ENCODE data around the gene TEX51. TPM values are rescaled to one million over a fixed set of nuclear protein-coding genes. Genes with fewer than 3 reads are reported as not detected.

The TEX51 gene
- total and polyA plus RNA-seq, 2 donors = 0.11 TPM; not detected in 1

DNA sequence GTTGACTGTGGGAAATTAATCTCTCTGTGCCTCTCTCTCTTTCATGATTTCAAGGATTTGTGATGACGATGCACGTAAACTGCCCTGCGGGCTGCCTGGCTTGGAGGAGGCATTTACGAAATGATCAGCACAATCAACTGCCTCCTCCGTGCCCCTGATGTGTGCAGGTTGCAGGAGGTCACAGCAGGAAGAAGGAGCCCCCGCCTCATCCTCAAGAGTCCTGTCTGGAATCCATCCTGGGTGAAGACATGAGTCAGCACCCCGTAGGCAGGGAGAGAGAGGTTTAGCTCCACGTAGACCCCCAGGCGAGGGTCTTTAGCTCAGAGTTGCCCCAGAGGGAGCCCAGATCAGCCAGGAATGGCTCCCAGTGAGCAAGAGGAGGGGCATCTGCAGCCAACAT lies 17.1 kb upstream of the TEX51 start:
- H3K27ac ChIP-seq (ENCODE audit: low read depth in 1 of 2, low read length in 1 of 2) = no peak overlapping the region
- DNase-seq (ENCODE audit: low read depth in 6 of 9, low spot score in 9 of 9) = no peak
- no peak overlapping the region for H3K4me3 ChIP-seq (ENCODE audit: low read length in 2 of 2)
- peaks cover 0 to 9% of the 10 kb centered on the region in 2 donors for H3K27me3 ChIP-seq (ENCODE audit: control insufficient read depth in 2 of 2, insufficient read depth in 1 of 2, low read length in 1 of 2)
- no peaks in the 10 kb centered on the region for H3K4me1 ChIP-seq (ENCODE audit: control insufficient read depth in 2 of 2, insufficient read depth in 2 of 2, low read length in 2 of 2)
- 86% methylated on average over 9 of the region's 9 CpGs for WGBS
- no peaks in the 10 kb centered on the region for H3K36me3 ChIP-seq (ENCODE audit: control insufficient read depth in 2 of 2, insufficient read depth in 2 of 2, low read length in 1 of 2)
- peaks cover 0 to 1% of the 10 kb centered on the region in 2 donors for H3K9me3 ChIP-seq (ENCODE audit: control insufficient read depth in 2 of 2, insufficient read depth in 1 of 2, low read length in 1 of 2)

DNA sequence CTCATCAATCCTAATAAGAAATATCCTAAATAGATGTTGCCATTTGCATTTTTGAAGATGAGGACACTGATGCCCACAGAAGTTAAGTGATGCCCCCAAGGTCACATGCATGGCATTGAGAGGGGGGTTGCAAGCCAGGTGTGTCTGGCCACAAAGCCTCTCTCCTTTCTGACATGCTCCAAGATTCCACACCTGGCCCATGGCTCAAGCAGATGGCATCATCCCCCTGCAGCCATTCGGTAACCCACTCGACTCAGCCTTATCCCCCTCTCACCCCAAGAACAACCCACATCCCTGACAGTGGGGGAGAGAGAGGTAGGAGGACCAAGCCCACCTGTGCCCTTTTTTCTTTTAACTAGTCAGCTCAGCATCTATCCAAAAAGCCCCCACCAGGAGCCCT lies 16.5 kb upstream of the TEX51 start:
- 32% methylated on average over 2 of the region's 2 CpGs for WGBS
- peaks cover 0 to 12% of the 10 kb centered on the region in 2 donors for H3K27me3 ChIP-seq (ENCODE audit: control insufficient read depth in 2 of 2, insufficient read depth in 1 of 2, low read length in 1 of 2)
- no peaks in the 10 kb centered on the region for H3K36me3 ChIP-seq (ENCODE audit: control insufficient read depth in 2 of 2, insufficient read depth in 2 of 2, low read length in 1 of 2)
- H3K9me3 ChIP-seq (ENCODE audit: control insufficient read depth in 2 of 2, insufficient read depth in 1 of 2, low read length in 1 of 2) = peaks cover 0 to 1% of the 10 kb centered on the region in 2 donors
- no peak overlapping the region for H3K27ac ChIP-seq (ENCODE audit: low read depth in 1 of 2, low read length in 1 of 2)
- no peaks in the 10 kb centered on the region for H3K4me1 ChIP-seq (ENCODE audit: control insufficient read depth in 2 of 2, insufficient read depth in 2 of 2, low read length in 2 of 2)
- H3K4me3 ChIP-seq (ENCODE audit: low read length in 2 of 2) = no peak overlapping the region
- DNase-seq (ENCODE audit: low read depth in 6 of 9, low spot score in 9 of 9) = no peak

DNA sequence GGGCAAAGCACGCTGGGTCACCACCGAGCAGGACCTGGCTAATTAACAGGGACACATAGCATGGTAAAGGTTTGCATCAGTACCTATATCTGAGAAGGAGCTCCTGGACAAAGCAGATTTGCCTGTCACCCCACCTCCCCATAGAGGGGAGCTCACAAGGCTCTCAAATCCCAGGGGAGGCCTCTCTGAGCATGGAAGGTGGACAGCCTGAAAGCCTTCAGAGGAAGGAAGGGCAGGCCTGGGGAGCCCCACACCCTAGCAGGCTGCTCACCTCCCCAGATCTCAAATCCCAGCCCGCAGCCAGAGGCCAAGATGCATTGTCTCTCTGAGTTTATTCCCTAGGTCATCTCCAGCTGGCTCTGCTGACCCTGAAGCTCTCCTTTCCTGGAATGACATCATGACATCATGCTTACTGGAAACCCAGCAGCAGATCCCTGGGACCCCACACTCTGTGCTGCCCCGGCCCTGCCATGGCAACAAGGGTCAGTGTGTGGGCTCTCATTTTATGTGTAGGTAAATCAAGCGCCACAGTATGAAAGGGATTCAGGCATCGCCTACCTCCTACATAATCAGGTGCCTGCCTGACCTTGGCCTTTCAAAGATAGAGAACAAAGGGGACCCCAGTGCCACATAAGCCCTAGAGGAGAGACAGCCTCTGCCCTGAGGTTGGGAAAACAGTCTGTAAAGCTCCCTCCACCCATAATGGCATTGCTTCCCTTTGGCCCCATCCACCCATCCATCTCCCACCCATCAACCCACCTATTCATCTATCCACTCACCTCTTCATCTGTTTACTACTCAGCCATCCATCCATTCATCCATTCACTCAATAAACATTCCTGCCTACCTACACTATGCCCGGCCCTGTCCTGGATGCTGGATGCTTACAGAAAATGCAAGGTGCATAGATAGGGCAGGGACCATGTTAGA lies 15.7 kb upstream of the TEX51 start:
- H3K9me3 ChIP-seq (ENCODE audit: control insufficient read depth in 2 of 2, insufficient read depth in 1 of 2, low read length in 1 of 2) = peaks cover 0 to 1% of the 10 kb centered on the region in 2 donors
- WGBS = 93% methylated on average over 7 of the region's 7 CpGs
- H3K4me1 ChIP-seq (ENCODE audit: control insufficient read depth in 2 of 2, insufficient read depth in 2 of 2, low read length in 2 of 2) = no peaks in the 10 kb centered on the region
- no peak overlapping the region for H3K4me3 ChIP-seq (ENCODE audit: low read length in 2 of 2)
- H3K36me3 ChIP-seq (ENCODE audit: control insufficient read depth in 2 of 2, insufficient read depth in 2 of 2, low read length in 1 of 2) = no peaks in the 10 kb centered on the region
- no peak overlapping the region for H3K27ac ChIP-seq (ENCODE audit: low read depth in 1 of 2, low read length in 1 of 2)
- no peak for DNase-seq (ENCODE audit: low read depth in 6 of 9, low spot score in 9 of 9)
- peaks cover 0 to 12% of the 10 kb centered on the region in 2 donors for H3K27me3 ChIP-seq (ENCODE audit: control insufficient read depth in 2 of 2, insufficient read depth in 1 of 2, low read length in 1 of 2)

DNA sequence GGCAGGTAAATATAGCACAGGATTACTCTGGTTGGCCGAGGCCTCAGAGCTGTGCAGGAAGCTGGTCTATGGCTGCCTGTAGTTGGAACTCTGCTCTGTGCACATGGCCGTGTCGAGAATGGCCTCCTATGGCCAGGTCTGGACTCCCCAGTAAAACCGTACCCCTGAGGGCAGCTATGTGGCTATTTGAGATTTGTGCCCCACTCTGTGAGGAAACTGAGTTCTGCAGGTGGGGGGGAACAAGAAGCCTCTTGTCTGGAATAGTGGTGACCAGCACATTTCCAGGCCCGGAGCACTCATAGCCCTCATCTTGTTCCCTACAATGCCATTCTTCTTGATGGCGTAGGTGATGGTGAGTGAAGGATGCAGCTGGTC lies 15.0 kb upstream of the TEX51 start:
- Histone ChIP-seq H3K4me3 (ENCODE audit: low read length in 2 of 2) (no peak overlapping the region), H3K4me1 (ENCODE audit: control insufficient read depth in 2 of 2, insufficient read depth in 2 of 2, low read length in 2 of 2) (no peaks in the 10 kb centered on the region), H3K9me3 (ENCODE audit: control insufficient read depth in 2 of 2, insufficient read depth in 1 of 2, low read length in 1 of 2) (peaks cover 0 to 1% of the 10 kb centered on the region in 2 donors), H3K27ac (ENCODE audit: low read depth in 1 of 2, low read length in 1 of 2) (no peak overlapping the region), H3K36me3 (ENCODE audit: control insufficient read depth in 2 of 2, insufficient read depth in 2 of 2, low read length in 1 of 2) (no peaks in the 10 kb centered on the region), H3K27me3 (ENCODE audit: control insufficient read depth in 2 of 2, insufficient read depth in 1 of 2, low read length in 1 of 2) (peaks cover 0 to 12% of the 10 kb centered on the region in 2 donors)
- 95% methylated on average over 6 of the region's 6 CpGs for WGBS
- no peak for DNase-seq (ENCODE audit: low read depth in 6 of 9, low spot score in 9 of 9)

DNA sequence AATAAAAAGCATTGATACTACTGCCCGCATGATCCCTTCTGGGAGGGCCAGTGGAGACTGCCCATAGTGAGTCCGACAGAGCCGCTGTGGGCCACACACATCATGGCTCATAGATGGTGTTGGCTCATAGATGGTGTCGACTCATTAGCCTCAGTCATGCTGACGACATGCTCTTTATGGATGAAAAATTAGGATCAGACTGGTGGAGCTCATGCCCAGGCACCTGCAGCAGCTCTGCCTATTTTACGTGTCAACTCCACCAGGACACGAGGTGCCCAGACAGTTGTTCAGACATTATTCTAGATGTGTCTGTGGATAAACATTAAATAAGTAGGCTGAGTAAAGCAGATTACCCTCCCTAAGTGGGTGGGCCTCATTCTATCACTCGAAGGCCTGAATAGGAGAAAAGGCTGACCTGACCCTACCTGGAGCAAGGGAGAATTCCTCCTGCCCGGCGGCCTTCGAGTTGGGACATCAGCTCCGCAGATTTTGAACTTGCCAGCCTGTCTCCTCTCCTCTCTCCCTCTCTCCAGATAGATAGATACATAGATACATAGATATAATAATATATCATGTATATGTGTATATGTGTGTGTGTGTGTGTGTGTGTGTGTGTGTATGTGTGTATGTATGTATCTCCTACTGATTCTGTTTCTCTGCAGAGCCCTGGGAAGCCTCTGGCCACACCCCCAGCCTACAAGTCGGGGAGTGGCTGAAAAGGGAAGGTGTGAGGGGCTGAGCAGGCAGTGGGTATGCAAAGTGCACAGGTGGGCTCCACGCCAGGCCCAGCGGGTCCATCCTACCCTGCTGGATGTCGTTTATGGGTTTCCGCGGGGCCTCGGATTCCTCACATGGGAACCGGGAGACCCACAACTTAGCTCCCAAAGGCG lies 13.6 kb upstream of the TEX51 start:
- DNase-seq (ENCODE audit: low read depth in 6 of 9, low spot score in 9 of 9) = no peak
- Histone ChIP-seq H3K4me1 (ENCODE audit: control insufficient read depth in 2 of 2, insufficient read depth in 2 of 2, low read length in 2 of 2) (no peaks in the 10 kb centered on the region), H3K9me3 (ENCODE audit: control insufficient read depth in 2 of 2, insufficient read depth in 1 of 2, low read length in 1 of 2) (peaks cover 0 to 1% of the 10 kb centered on the region in 2 donors), H3K27ac (ENCODE audit: low read depth in 1 of 2, low read length in 1 of 2) (no peak overlapping the region), H3K4me3 (ENCODE audit: low read length in 2 of 2) (no peak overlapping the region), H3K36me3 (ENCODE audit: control insufficient read depth in 2 of 2, insufficient read depth in 2 of 2, low read length in 1 of 2) (no peaks in the 10 kb centered on the region), H3K27me3 (ENCODE audit: control insufficient read depth in 2 of 2, insufficient read depth in 1 of 2, low read length in 1 of 2) (peaks cover 0 to 12% of the 10 kb centered on the region in 2 donors)
- 91% methylated on average over 21 of the region's 21 CpGs for WGBS

DNA sequence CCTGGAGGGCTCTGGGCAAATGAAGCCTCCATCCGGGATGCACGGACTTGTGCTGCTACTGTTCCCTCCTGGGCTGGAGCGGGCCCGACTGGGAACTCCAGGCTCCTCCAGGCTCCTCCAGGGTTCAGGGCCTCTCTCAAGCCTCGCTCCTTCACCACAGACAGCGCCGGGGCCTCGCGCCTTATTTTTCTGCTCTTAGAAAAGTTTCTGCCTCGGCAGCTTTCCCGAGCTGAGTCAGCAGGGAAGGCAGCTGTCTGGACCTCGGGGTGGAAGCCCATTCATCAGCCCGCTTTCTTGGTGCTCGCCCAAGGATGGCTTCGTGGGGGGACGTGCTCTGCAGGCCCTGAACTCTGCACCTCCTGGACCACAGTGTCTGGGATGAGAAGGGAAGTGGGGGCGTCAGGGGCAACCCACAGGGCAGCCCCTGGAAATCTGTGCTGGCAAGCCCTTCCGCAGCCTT lies 12.9 kb upstream of the TEX51 start:
- peaks cover 0 to 1% of the 10 kb centered on the region in 2 donors for H3K9me3 ChIP-seq (ENCODE audit: control insufficient read depth in 2 of 2, insufficient read depth in 1 of 2, low read length in 1 of 2)
- no peak overlapping the region for H3K4me3 ChIP-seq (ENCODE audit: low read length in 2 of 2)
- H3K36me3 ChIP-seq (ENCODE audit: control insufficient read depth in 2 of 2, insufficient read depth in 2 of 2, low read length in 1 of 2) = no peaks in the 10 kb centered on the region
- H3K27me3 ChIP-seq (ENCODE audit: control insufficient read depth in 2 of 2, insufficient read depth in 1 of 2, low read length in 1 of 2) = peaks cover 0 to 12% of the 10 kb centered on the region in 2 donors
- WGBS = 54% methylated on average over 18 of the region's 18 CpGs
- H3K27ac ChIP-seq (ENCODE audit: low read depth in 1 of 2, low read length in 1 of 2) = no peak overlapping the region
- no peaks in the 10 kb centered on the region for H3K4me1 ChIP-seq (ENCODE audit: control insufficient read depth in 2 of 2, insufficient read depth in 2 of 2, low read length in 2 of 2)
- peak in 2 of 9 donors; percentile 1 to 3 for DNase-seq (ENCODE audit: low read depth in 6 of 9, low spot score in 9 of 9)

DNA sequence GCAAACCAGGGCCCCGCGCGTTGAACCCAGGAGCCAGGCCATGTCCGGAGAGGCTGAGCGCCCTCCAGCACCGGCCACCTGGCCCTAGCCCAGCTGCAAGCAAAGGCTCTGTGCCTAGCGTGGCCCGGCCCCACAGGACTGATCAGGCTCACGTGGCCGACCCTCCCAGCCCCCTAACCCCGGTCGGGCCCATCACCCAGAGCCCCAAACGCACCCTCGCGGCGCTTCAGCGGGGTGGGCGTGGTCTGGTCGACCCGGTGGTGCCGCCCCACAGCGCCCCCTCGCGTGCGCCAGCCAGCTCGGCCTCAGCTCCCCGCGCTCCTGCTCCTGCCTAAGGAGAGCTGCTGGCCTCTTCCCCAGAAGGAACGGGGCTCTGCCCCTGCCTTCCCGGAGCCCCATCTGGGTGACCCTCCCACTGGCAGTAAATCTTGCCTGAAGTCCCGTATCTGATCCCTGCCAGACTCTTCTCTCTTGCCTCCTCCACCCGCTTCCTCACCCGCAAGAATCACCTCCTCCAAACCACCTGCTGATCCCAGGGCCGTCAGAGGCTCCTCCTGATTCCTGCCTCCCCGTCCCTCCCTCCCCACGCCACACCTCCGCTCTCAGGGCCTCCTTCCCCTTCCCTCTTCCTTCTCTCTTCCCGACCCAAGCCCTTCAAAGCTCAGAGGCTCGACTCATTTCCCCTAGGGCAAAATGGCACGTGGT lies 12.3 kb upstream of the TEX51 start:
- peaks cover 0 to 1% of the 10 kb centered on the region in 2 donors for H3K9me3 ChIP-seq (ENCODE audit: control insufficient read depth in 2 of 2, insufficient read depth in 1 of 2, low read length in 1 of 2)
- H3K4me3 ChIP-seq (ENCODE audit: low read length in 2 of 2) = no peak overlapping the region
- WGBS = 7% methylated on average over 40 of the region's 40 CpGs
- H3K4me1 ChIP-seq (ENCODE audit: control insufficient read depth in 2 of 2, insufficient read depth in 2 of 2, low read length in 2 of 2) = no peaks in the 10 kb centered on the region
- no peaks in the 10 kb centered on the region for H3K36me3 ChIP-seq (ENCODE audit: control insufficient read depth in 2 of 2, insufficient read depth in 2 of 2, low read length in 1 of 2)
- no peak overlapping the region for H3K27ac ChIP-seq (ENCODE audit: low read depth in 1 of 2, low read length in 1 of 2)
- peak in 7 of 9 donors; percentile 15 to 55 (median 36) for DNase-seq (ENCODE audit: low read depth in 6 of 9, low spot score in 9 of 9)
- H3K27me3 ChIP-seq (ENCODE audit: control insufficient read depth in 2 of 2, insufficient read depth in 1 of 2, low read length in 1 of 2) = peaks cover 0 to 12% of the 10 kb centered on the region in 2 donors

DNA sequence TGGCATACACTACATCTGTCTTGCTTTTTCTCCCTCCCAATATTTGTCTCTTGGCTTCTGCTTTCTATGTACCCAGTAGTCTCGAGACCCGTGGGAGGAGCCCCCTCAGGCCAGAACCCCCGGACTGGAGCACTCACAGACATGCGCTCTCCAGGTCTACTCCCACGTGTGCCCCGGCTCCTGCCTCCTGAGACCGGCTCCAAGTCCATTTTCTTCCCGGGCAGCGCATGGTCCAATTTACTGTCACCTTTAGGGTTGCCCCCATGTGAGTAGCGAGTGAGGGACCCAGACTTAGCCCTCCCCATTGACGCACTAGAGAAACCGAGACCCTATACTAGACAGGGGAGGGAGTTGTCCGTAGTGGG lies 11.8 kb upstream of the TEX51 start:
- no peaks in the 10 kb centered on the region for H3K36me3 ChIP-seq (ENCODE audit: control insufficient read depth in 2 of 2, insufficient read depth in 2 of 2, low read length in 1 of 2)
- no peak overlapping the region for H3K4me3 ChIP-seq (ENCODE audit: low read length in 2 of 2)
- no peaks in the 10 kb centered on the region for H3K4me1 ChIP-seq (ENCODE audit: control insufficient read depth in 2 of 2, insufficient read depth in 2 of 2, low read length in 2 of 2)
- no peak overlapping the region for H3K27ac ChIP-seq (ENCODE audit: low read depth in 1 of 2, low read length in 1 of 2)
- H3K27me3 ChIP-seq (ENCODE audit: control insufficient read depth in 2 of 2, insufficient read depth in 1 of 2, low read length in 1 of 2) = peaks cover 0 to 12% of the 10 kb centered on the region in 2 donors
- DNase-seq (ENCODE audit: low read depth in 6 of 9, low spot score in 9 of 9) = no peak
- H3K9me3 ChIP-seq (ENCODE audit: control insufficient read depth in 2 of 2, insufficient read depth in 1 of 2, low read length in 1 of 2) = peaks cover 0 to 1% of the 10 kb centered on the region in 2 donors
- 83% methylated on average over 13 of the region's 13 CpGs for WGBS
